ENCODE measurements around the gene BRICD5.
A peak's percentile ranks its signal among the peaks of the same experiment; 100 is the strongest.

Gene BRICD5

GRCh38 chr16:2196981-2197511 is 13.6 kb downstream of the BRICD5 start:
- DNase-seq: no peak

- DNase-seq: peak; percentile 18
These were observed 14.3 kb downstream of the BRICD5 start, which contains the start of gene CASKIN1 for GRCh38 chr16:2196162-2196980. Gene CASKIN1 (minus strand): TSS chr16:2196605. CDS start chr16:2196432, 173 bp downstream.

- DNase-seq: no peak
These were observed 15.1 kb downstream of the BRICD5 start for GRCh38 chr16:2195322-2196161.

- DNase-seq: peak; percentile 72
These were observed 15.8 kb downstream of the BRICD5 start for GRCh38 chr16:2194852-2195321.

GRCh38 chr16:2194166-2194834 is 16.4 kb downstream of the BRICD5 start:
- no peak for DNase-seq

- DNase-seq: no peak
These were observed 19.3 kb downstream of the BRICD5 start for GRCh38 chr16:2191446-2191706.

- no peak for DNase-seq
These were observed 19.8 kb downstream of the BRICD5 start for GRCh38 chr16:2190659-2191445.

GRCh38 chr16:2190002-2190658 is 20.5 kb downstream of the BRICD5 start:
- DNase-seq: no peak

GRCh38 chr16:2189252-2189893 is 21.3 kb downstream of the BRICD5 start:
- DNase-seq: no peak

GRCh38 chr16:2188395-2188794 is 22.3 kb downstream of the BRICD5 start:
- no peak for DNase-seq

- no peak for DNase-seq
These were observed 23.5 kb downstream of the BRICD5 start for GRCh38 chr16:2187212-2187611.

- no peak for DNase-seq
These were observed 24.2 kb downstream of the BRICD5 start for GRCh38 chr16:2186505-2186904.

GRCh38 chr16:2186064-2186463 is 24.6 kb downstream of the BRICD5 start:
- no peak for DNase-seq

- no peak for DNase-seq
These were observed 25.7 kb downstream of the BRICD5 start for GRCh38 chr16:2184962-2185361.

GRCh38 chr16:2184346-2184745 is 26.3 kb downstream of the BRICD5 start:
- no peak for DNase-seq

GRCh38 chr16:2183671-2184070 is 27.0 kb downstream of the BRICD5 start:
- DNase-seq: no peak

GRCh38 chr16:2181952-2182351 is 28.7 kb downstream of the BRICD5 start:
- no peak for DNase-seq

GRCh38 chr16:2180962-2181923 is 29.4 kb downstream of the BRICD5 start:
- no peak for DNase-seq

GRCh38 chr16:2180461-2180860 is 30.2 kb downstream of the BRICD5 start:
- DNase-seq: no peak

GRCh38 chr16:2179576-2179975 is 31.1 kb downstream of the BRICD5 start:
- DNase-seq: no peak

All from CD4-positive, alpha-beta T cell treated with Interleukin-6 for 4 hours (primary cell).